ENCODE data around the gene PLA2G3. TPM values are rescaled to one million over a fixed set of nuclear protein-coding genes. Genes with fewer than 3 reads are reported as not detected.
A peak's percentile ranks its signal among the peaks of the same experiment; 100 is the strongest.
"Not testable (repeated sequence)": the region's sequence is repeated elsewhere in the genome, so short reads cannot be mapped to it uniquely, and the experiment has no call there.

The PLA2G3 gene
- total RNA-seq, 2 experiments from 2014 or later: not detected

GRCh38 chr22:31112547-31113091 lies 27.7 kb downstream of the PLA2G3 start:
- H3K4me3 Mint-ChIP-seq; H3K36me3 Mint-ChIP-seq (ENCODE audit: low read depth); H3K4me1 Mint-ChIP-seq; H3K27me3 Mint-ChIP-seq; POLR2A ChIA-PET; H3K27ac Mint-ChIP-seq; H3K9me3 Mint-ChIP-seq; DNase-seq: not testable (repeated sequence)
- CTCF ChIA-PET: interaction anchor here (0.6 kb wide), 1 partner anchor 53 kb away, joined by 3 read pairs; no protein-coding TSS in a partner anchor

GRCh38 chr22:31107894-31108218 lies 32.5 kb downstream of the PLA2G3 start:
- H3K27ac Mint-ChIP-seq: peak overlapping the region; percentile 1
- ChIA-PET CTCF (interaction anchor here (0.6 to 2.9 kb wide), 23 partner anchors 9 to 239 kb away, joined by 3 to 28 read pairs (median 5); partner anchors contain the start of genes LIMK2, PATZ1 and PIK3IP1), POLR2A (interaction anchor here (0.7 to 2.4 kb wide), 10 partner anchors 9 to 239 kb away, joined by 3 to 10 read pairs (median 6); partner anchors contain the start of genes PATZ1 and TUG1)
- no peaks in the 10 kb centered on the region for H3K36me3 Mint-ChIP-seq (ENCODE audit: low read depth)
- H3K9me3 Mint-ChIP-seq: peaks cover under 1% of the 10 kb centered on the region
- DNase-seq: no peak
- H3K27me3 Mint-ChIP-seq: no peaks in the 10 kb centered on the region
- peaks cover 15% of the 10 kb centered on the region for H3K4me1 Mint-ChIP-seq
- peak overlapping the region; percentile 79 for H3K4me3 Mint-ChIP-seq

GRCh38 chr22:31107178-31107893 lies 33.0 kb downstream of the PLA2G3 start, which contains the start of gene SELENOM:
Gene SELENOM (minus strand): TSS chr22:31107568. CDS start chr22:31107505, 63 bp downstream.
- Mint-ChIP-seq H3K9me3 (no peaks in the 10 kb centered on the region), H3K27ac (peak within 1 kb of the TSS; percentile 1), H3K4me1 (peaks cover 15% of the 10 kb centered on the region), H3K36me3 (ENCODE audit: low read depth) (no peaks in the 10 kb centered on the region), H3K4me3 (peak within 1 kb of the TSS; percentile 79), H3K27me3 (no peaks in the 10 kb centered on the region)
- ChIA-PET POLR2A (interaction anchor here (0.7 to 2.4 kb wide), 10 partner anchors 10 to 240 kb away, joined by 3 to 10 read pairs (median 6); partner anchors contain the start of genes PATZ1 and TUG1), CTCF (interaction anchor here (0.8 to 2.9 kb wide), 22 partner anchors 10 to 239 kb away, joined by 3 to 28 read pairs (median 6); partner anchors contain the start of genes LIMK2, PATZ1, PIK3IP1 and RNF185)
- peak; percentile 91 for DNase-seq

- Mint-ChIP-seq H3K4me1 (peaks cover 15% of the 10 kb centered on the region), H3K9me3 (no peaks in the 10 kb centered on the region), H3K36me3 (ENCODE audit: low read depth) (no peaks in the 10 kb centered on the region), H3K27me3 (no peaks in the 10 kb centered on the region), H3K27ac (no peak overlapping the region), H3K4me3 (peak overlapping the region; percentile 79)
- CTCF ChIA-PET: interaction anchor here (0.8 to 2.9 kb wide), 11 partner anchors 11 to 208 kb away, joined by 3 to 28 read pairs (median 7); partner anchors contain the start of genes LIMK2, PIK3IP1 and RNF185
- POLR2A ChIA-PET: interaction anchor here (2.0 to 2.4 kb wide), 5 partner anchors 21 to 240 kb away, joined by 5 to 10 read pairs (median 8); partner anchors contain the start of genes PATZ1 and TUG1
- DNase-seq: no peak
Measured at GRCh38 chr22:31106731-31107177, 33.6 kb downstream of the PLA2G3 start.

GRCh38 chr22:31106001-31106571 lies 34.2 kb downstream of the PLA2G3 start:
- Mint-ChIP-seq H3K4me3 (peak overlapping the region; percentile 21), H3K27ac (no peak overlapping the region), H3K27me3 (no peaks in the 10 kb centered on the region), H3K36me3 (ENCODE audit: low read depth) (no peaks in the 10 kb centered on the region), H3K4me1 (peaks cover 15% of the 10 kb centered on the region), H3K9me3 (no peaks in the 10 kb centered on the region)
- ChIA-PET POLR2A (interaction anchor here (2.4 kb wide), 1 partner anchor 21 kb away, joined by 9 read pairs; no protein-coding TSS in a partner anchor), CTCF (interaction anchor here (0.5 to 1.8 kb wide), 3 partner anchors 21 to 167 kb away, joined by 3 to 6 read pairs (median 3); no protein-coding TSS in a partner anchor)
- no peak for DNase-seq

- Mint-ChIP-seq H3K36me3 (ENCODE audit: low read depth) (no peaks in the 10 kb centered on the region), H3K27ac (no peak overlapping the region), H3K27me3 (no peaks in the 10 kb centered on the region), H3K9me3 (no peaks in the 10 kb centered on the region), H3K4me3 (no peak overlapping the region), H3K4me1 (peaks cover 15% of the 10 kb centered on the region)
- CTCF ChIA-PET: interaction anchor here (0.5 to 1.8 kb wide), 6 partner anchors 10 to 167 kb away, joined by 3 to 6 read pairs (median 3); no protein-coding TSS in a partner anchor
- DNase-seq: no peak
- POLR2A ChIA-PET: interaction anchor here (0.7 to 2.4 kb wide), 3 partner anchors 10 to 137 kb away, joined by 3 to 9 read pairs (median 5); partner anchors contain the start of genes MORC2 and TUG1
Measured at GRCh38 chr22:31105282-31105929, 34.9 kb downstream of the PLA2G3 start.

- no peaks in the 10 kb centered on the region for H3K27me3 Mint-ChIP-seq
- ChIA-PET CTCF (interaction anchor here (0.5 to 1.8 kb wide), 5 partner anchors 9 to 168 kb away, joined by 3 to 6 read pairs (median 3); no protein-coding TSS in a partner anchor), POLR2A (interaction anchor here (0.7 to 1.8 kb wide), 3 partner anchors 9 to 136 kb away, joined by 3 to 5 read pairs (median 5); partner anchors contain the start of genes MORC2 and TUG1)
- H3K9me3 Mint-ChIP-seq: no peaks in the 10 kb centered on the region
- peaks cover 15% of the 10 kb centered on the region for H3K4me1 Mint-ChIP-seq
- H3K36me3 Mint-ChIP-seq (ENCODE audit: low read depth): no peaks in the 10 kb centered on the region
- H3K4me3 Mint-ChIP-seq: no peak overlapping the region
- no peak overlapping the region for H3K27ac Mint-ChIP-seq
- no peak for DNase-seq
Measured at GRCh38 chr22:31104869-31105268, 35.4 kb downstream of the PLA2G3 start.

- Mint-ChIP-seq H3K4me1 (peaks cover 15% of the 10 kb centered on the region), H3K27me3 (no peaks in the 10 kb centered on the region), H3K36me3 (ENCODE audit: low read depth) (no peaks in the 10 kb centered on the region)
Measured at GRCh38 chr22:31103899-31104694, 36.2 kb downstream of the PLA2G3 start.

GRCh38 chr22:31103111-31103510 lies 37.2 kb downstream of the PLA2G3 start:
- Mint-ChIP-seq H3K27ac (no peak overlapping the region), H3K27me3 (no peaks in the 10 kb centered on the region), H3K9me3 (no peaks in the 10 kb centered on the region), H3K4me1 (peaks cover 14% of the 10 kb centered on the region), H3K4me3 (no peak overlapping the region), H3K36me3 (ENCODE audit: low read depth) (peaks cover 2% of the 10 kb centered on the region)
- POLR2A ChIA-PET: interaction anchor here (0.9 to 1.8 kb wide), 4 partner anchors 10 to 75 kb away, joined by 3 to 5 read pairs (median 3); no protein-coding TSS in a partner anchor
- no peak for DNase-seq
- CTCF ChIA-PET: no interaction called here

More at GRCh38 chr22:31103899-31104694, 36.2 kb downstream of the PLA2G3 start:
- ChIA-PET CTCF (interaction anchor here (0.8 to 1.8 kb wide), 2 partner anchors 19 kb away, joined by 3 to 6 read pairs; no protein-coding TSS in a partner anchor), POLR2A (interaction anchor here (0.7 to 1.8 kb wide), 5 partner anchors 9 to 135 kb away, joined by 3 to 5 read pairs (median 3); partner anchors contain the start of genes MORC2 and TUG1)
- no peaks in the 10 kb centered on the region for H3K9me3 Mint-ChIP-seq
- no peak for DNase-seq
- no peak overlapping the region for H3K4me3 Mint-ChIP-seq
- no peak overlapping the region for H3K27ac Mint-ChIP-seq

- Mint-ChIP-seq H3K27me3 (no peaks in the 10 kb centered on the region), H3K4me1 (peaks cover 9% of the 10 kb centered on the region), H3K36me3 (ENCODE audit: low read depth) (peaks cover 2% of the 10 kb centered on the region), H3K27ac (no peak overlapping the region), H3K4me3 (no peak overlapping the region), H3K9me3 (no peaks in the 10 kb centered on the region)
- POLR2A ChIA-PET: interaction anchor here (0.9 to 1.2 kb wide), 2 partner anchors 17 to 76 kb away, joined by 3 read pairs; no protein-coding TSS in a partner anchor
- CTCF ChIA-PET: no interaction called here
- no peak for DNase-seq
Measured at GRCh38 chr22:31102441-31103081, 37.7 kb downstream of the PLA2G3 start.

All from activated CD4-positive, alpha-beta memory T cell treated with anti-CD3 and anti-CD28 coated beads, Interleukin-2, amount 10 ng/mL, durations not matched to agents 7 days and 5 days (primary cell).